Measurements from ENCODE around the gene PRRT4. TPM values are rescaled to one million over a fixed set of nuclear protein-coding genes. Genes with fewer than 3 reads are reported as not detected.

The PRRT4 gene
- total and polyA plus RNA-seq, 2 of the 4 experiments (the other 2 are of a cell fraction): not detected

DNA sequence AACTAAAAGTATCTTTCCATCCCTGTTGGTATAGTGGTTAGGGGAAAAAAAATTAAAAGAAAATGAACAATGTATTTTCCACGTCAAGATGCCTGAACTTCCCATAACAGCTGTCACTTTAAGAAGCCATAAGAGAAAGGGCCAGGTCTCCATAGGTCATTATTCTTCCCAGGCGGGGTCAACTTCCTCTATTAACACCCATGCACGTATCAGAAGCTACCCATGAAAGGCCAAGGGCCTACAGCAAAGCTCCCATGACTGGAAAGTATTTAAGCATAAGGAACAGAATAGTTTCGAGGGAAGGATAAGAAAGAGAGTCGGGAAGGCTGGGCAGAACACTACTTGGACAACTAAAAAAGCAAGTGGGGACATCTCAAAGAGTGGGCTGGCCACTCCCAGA, 57.8 kb downstream of the PRRT4 start:
- no peaks in the 10 kb centered on the region for H4K20me1 ChIP-seq (ENCODE audit: insufficient read depth, low read length)
- CTCF ChIA-PET: interaction anchor here (0.8 to 1.2 kb wide), 2 partner anchors 18 to 168 kb away, joined by 3 to 4 read pairs; no protein-coding TSS in a partner anchor
- no peak overlapping the region for H3K9ac ChIP-seq (ENCODE audit: low read depth, low read length)
- no peak overlapping the region for H3K4me3 ChIP-seq (ENCODE audit: insufficient read depth, low read depth, low read length)
- H2BK15ac ChIP-seq (ENCODE audit: low read depth, low read length): no peak overlapping the region
- no peak overlapping the region for H4K5ac ChIP-seq (ENCODE audit: low read depth, low read length)
- no peak overlapping the region for H3K23ac ChIP-seq (ENCODE audit: low read depth, low read length)
- dilution Hi-C loops (cut with HindIII; ENCODE audit: low sequenced_read_pairs, unreplicated experiment): no loop called here
- no peak overlapping the region for H2AFZ ChIP-seq (replicated peaks; ENCODE audit: low read length, poor library complexity)
- H2BK5ac ChIP-seq (ENCODE audit: low read depth, low read length, poor library complexity, severe bottlenecking): no peak overlapping the region
- H3K56ac ChIP-seq (ENCODE audit: extremely low read depth, insufficient read depth, low read length): no peak overlapping the region
- ATAC-seq (ENCODE audit: low read depth): no peak
- no peak overlapping the region for H3K18ac ChIP-seq (ENCODE audit: low read depth, low read length)
- no peaks in the 10 kb centered on the region for H3K27me3 ChIP-seq (ENCODE audit: control insufficient read depth, insufficient read depth, low read length)
- in situ Hi-C loops (cut with MboI; ENCODE audit: low sequenced_read_pairs): no loop called here
- TF ChIP-seq SMC3 (IDR thresholded peaks at IDR 0.05; ENCODE audit: low read depth, low read length) (no peak), MAZ (IDR thresholded peaks at IDR 0.05; ENCODE audit: borderline replicate concordance, low read depth, low read length) (no peak), BHLHE40 (IDR thresholded peaks at IDR 0.05; ENCODE audit: low read depth, low read length) (no peak), RFX5 (IDR thresholded peaks at IDR 0.05; ENCODE audit: low read depth, low read length) (no peak), CHD1 (IDR thresholded peaks at IDR 0.05; ENCODE audit: low read depth, low read length) (no peak), MXI1 (IDR thresholded peaks at IDR 0.05; ENCODE audit: borderline replicate concordance, low read depth, low read length) (no peak), FOS (IDR thresholded peaks at IDR 0.05; ENCODE audit: low read depth, low read length) (no peak), CEBPB (IDR thresholded peaks at IDR 0.05; ENCODE audit: low read depth, low read length) (no peak), POLR2A (IDR thresholded peaks at IDR 0.05; ENCODE audit: low read depth, low read length) (no peak), NFE2L2 (IDR thresholded peaks at IDR 0.05; ENCODE audit: low read depth, low read length) (no peak)
- TF ChIP-seq, protein P1, sequence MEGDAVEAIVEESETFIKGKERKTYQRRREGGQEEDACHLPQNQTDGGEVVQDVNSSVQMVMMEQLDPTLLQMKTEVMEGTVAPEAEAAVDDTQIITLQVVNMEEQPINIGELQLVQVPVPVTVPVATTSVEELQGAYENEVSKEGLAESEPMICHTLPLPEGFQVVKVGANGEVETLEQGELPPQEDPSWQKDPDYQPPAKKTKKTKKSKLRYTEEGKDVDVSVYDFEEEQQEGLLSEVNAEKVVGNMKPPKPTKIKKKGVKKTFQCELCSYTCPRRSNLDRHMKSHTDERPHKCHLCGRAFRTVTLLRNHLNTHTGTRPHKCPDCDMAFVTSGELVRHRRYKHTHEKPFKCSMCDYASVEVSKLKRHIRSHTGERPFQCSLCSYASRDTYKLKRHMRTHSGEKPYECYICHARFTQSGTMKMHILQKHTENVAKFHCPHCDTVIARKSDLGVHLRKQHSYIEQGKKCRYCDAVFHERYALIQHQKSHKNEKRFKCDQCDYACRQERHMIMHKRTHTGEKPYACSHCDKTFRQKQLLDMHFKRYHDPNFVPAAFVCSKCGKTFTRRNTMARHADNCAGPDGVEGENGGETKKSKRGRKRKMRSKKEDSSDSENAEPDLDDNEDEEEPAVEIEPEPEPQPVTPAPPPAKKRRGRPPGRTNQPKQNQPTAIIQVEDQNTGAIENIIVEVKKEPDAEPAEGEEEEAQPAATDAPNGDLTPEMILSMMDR (conservative IDR thresholded peaks at IDR 0.05; ENCODE audit: low read depth, low read length): no peak
- TF ChIP-seq, protein P2, sequence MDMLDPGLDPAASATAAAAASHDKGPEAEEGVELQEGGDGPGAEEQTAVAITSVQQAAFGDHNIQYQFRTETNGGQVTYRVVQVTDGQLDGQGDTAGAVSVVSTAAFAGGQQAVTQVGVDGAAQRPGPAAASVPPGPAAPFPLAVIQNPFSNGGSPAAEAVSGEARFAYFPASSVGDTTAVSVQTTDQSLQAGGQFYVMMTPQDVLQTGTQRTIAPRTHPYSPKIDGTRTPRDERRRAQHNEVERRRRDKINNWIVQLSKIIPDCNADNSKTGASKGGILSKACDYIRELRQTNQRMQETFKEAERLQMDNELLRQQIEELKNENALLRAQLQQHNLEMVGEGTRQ (IDR thresholded peaks at IDR 0.05; ENCODE audit: low read depth, low read length): no peak
- H3K9me1 ChIP-seq (ENCODE audit: insufficient read depth, low read length): peaks cover 5% of the 10 kb centered on the region; the same call in 1 of the 2 replicates
- no peak overlapping the region for H3K4me2 ChIP-seq (ENCODE audit: low read depth, low read length)
- intact Hi-C loops (cut with micrococcal nuclease): no loop called here
- H3K36me3 ChIP-seq (ENCODE audit: control insufficient read depth, insufficient read depth, low read length): peaks cover 27% of the 10 kb centered on the region
- BruUV-seq (replicated peaks): no TSS peak
- H4K8ac ChIP-seq (ENCODE audit: low read depth in 2 of 2, low read length in 2 of 2): no peak overlapping the region
- H3K4ac ChIP-seq (ENCODE audit: low read depth, low read length): no peak overlapping the region
- no peak overlapping the region for H3K14ac ChIP-seq (replicated peaks; ENCODE audit: low read depth, low read length)
- H2AK9ac ChIP-seq (replicated peaks; ENCODE audit: low read depth, low read length, poor library complexity): no peak overlapping the region
- no peak overlapping the region for H4K91ac ChIP-seq (ENCODE audit: insufficient read depth, low read depth, low read length)
- H2AK5ac ChIP-seq (ENCODE audit: low read depth, low read length): no peak overlapping the region
- H2BK20ac ChIP-seq (ENCODE audit: low read depth, low read length): no peak overlapping the region
- WGBS, 2 experiments (ENCODE audit: extremely low coverage in 2 of 2, insufficient read length in 1 of 2): no CpG with 5 or more reads among the region's 5 CpGs
- H3K27ac ChIP-seq (ENCODE audit: insufficient read depth, low read length): no peak overlapping the region
- no peaks in the 10 kb centered on the region for H3K9me3 ChIP-seq (ENCODE audit: control insufficient read depth, insufficient read depth, low read length)
- H3K4me1 ChIP-seq (ENCODE audit: control insufficient read depth, insufficient read depth, low read length): no peaks in the 10 kb centered on the region
- H3K79me1 ChIP-seq (ENCODE audit: low read depth in 1 of 2, low read length in 2 of 2): no peaks in the 10 kb centered on the region; a peak in 2 of 4 replicates
- POLR2A ChIA-PET (ENCODE audit: unreplicated experiment): no interaction called here
- DNase-seq: no peak
- no peak overlapping the region for H2BK120ac ChIP-seq (ENCODE audit: low read depth, low read length)

Measured in IMR-90 (cell line).